Amygdala (tissue), 56 donors: Measurements from ENCODE around the gene DOK4.

ENCODE experiments used
- DNase-seq, 56 donors: peaks; one replicate each; lab custom pipeline; 2025; lab: John Stamatoyannopoulos, UW

Gene DOK4

DNA sequence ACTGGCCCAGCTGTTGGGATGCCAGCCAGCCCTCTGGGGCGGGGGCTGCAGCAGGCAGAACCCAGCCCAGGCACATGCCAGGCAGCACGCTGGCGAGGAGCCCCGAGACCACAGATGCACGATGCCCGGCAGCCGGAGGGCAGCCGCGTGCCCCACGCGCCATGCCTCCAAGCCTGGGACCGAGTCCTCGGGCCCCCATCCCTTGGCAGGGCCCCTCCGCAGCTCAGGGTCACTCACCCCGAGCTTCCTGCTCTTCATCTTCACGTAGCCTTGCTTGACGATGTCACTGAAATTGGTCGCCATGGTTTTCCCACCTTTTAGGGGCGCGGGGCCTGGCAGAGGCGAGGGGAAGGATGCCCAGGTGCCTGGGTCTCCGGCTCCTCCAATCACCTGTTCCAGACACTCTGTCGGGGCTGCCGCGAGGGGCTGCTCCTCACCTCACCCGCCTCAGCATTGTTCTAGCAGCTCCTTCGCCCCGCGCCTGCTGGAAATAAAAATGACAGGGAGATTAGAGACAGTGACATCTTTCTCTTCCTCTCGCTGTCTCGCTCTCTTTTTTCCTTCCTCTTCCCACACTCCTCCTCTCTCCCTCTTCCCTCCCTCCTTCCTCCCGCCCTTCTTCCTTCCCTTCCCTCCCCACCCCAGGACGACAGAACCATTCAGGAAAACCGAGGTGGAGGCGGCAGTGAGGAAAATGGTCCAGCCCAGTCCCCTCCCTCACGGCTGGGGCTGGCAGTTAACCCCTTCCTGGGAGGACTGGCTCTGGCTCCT lies 6.9 kb downstream of the DOK4 start:
- DNase-seq = peak in 39 of 56 donors; percentile 11 to 69 (median 36)

DNA sequence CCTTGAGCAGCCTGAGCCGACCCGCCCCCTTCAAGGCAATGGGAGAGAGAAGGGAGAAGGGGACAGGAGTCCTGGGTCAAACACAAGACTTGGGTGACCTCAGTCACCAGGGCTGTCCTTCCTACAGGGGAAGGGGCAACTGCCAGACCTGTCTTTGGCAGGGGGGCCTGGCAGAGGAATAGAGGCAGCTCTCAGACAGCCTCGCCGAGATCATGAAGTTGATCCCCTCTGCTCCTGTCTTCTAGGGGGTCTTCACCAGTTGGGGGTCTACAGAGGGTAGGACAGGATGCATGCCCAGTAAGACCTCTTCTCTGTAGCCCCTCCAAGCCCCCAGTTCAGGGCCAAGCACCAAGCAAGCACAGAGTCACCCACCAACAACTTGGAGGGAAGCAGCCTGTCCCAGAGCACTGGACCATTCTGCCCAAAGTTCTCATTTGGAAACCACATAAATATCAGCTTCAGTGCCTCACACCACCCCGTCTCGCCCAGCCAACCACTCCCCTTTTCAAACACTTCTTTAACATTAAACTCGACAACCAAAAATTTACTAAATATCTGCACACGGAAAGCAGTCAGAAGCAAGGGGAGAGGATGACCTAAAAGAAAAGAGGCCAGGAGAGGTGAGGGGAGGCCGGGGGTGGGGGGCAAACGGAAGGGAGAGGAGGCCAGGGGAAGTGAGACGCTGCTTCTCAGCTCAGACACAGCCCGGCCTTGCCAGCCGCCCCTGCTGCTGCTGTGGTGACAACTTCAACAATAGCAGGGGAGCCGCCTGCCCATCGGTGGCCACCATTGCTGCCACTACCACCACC lies 7.7 kb downstream of the DOK4 start:
- peak in 1 of 56 donors; percentile 18 for DNase-seq

- DNase-seq = peak in 1 of 56 donors; percentile 15
Observed at GRCh38 chr16:57477531-57478202, 8.6 kb downstream of the DOK4 start.

GRCh38 chr16:57476546-57477410 lies 9.5 kb downstream of the DOK4 start:
- DNase-seq = no peak

GRCh38 chr16:57475711-57476339 lies 10.5 kb downstream of the DOK4 start:
- DNase-seq = no peak

GRCh38 chr16:57474671-57475661 lies 11.3 kb downstream of the DOK4 start:
- no peak for DNase-seq

- no peak for DNase-seq
Observed at GRCh38 chr16:57473906-57474305, 12.4 kb downstream of the DOK4 start.

DNA sequence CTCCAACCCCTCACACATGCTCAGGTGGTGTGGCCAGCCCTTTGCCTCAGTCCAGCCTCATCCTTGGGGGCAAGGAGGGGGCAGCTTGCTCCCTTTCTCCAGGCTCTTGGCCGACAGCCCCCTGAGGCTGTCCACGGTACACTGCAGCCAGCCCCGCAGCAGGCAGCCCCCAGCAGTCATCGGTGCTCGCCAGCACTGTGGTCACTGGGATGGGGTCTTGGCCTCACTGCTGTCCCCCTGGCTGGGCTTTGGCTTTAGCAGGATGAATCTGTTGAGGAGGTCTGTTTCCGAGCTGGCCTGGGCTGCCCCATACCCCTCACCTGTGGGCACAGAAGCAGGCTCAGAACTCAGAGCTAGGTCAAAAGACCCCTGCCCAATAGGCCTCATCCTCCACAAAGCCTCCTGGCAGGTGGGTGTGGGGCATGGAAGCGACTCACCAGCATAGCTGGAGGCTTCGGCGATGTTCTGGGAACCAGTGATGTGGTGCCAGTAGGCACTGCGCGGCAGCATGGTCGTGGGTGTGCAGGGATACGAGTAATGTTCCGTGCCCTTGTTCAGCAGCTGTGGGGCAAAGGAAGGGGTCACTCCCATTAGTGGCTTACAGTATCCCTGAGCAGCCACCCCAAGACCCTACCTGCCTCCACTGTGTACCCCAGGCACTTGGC lies 13.0 kb downstream of the DOK4 start:
- DNase-seq = peak in 1 of 56 donors; percentile 25

GRCh38 chr16:57472665-57473060 lies 13.6 kb downstream of the DOK4 start:
- DNase-seq = no peak

DNA sequence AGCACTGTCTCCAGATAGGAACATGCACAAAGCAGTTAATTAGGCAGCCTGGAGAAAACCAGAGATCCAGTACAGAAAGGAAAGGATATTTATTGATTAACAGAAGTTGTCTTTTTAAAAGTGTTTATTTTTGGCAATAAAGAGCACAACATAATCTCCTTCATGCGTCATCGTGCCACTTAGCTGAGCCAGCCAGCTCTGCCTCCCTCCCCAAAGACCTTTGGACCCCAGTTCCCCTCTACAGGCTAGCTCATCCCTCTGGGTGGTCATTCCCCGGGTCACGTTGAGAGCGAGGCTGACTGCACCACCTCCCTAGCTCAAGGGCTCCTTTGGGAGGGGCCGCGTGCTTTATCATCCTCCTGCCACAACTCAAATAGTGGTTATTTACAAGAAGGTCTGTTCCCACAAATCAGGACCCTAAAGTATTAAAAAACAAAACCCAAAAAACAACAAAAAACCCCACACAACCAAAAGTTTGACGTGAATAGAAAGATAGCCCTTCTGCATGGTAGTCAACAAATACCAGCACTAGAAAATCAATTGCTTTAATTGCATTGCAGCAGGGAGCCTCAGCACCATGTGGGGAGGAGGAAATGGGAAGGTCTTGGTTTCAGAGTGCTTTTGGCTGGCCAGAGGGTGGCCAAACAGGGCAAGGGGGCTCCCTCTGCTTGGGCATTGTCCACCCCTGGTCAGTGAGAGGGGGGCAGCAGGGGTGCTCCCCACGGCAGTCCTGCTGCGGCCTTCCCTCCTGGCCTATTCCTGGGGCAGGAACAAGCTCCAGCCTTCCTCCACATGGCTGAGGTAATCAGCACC lies 14.2 kb downstream of the DOK4 start:
- no peak for DNase-seq

GRCh38 chr16:57471209-57471608 lies 15.1 kb downstream of the DOK4 start:
- DNase-seq = no peak

- peak in 2 of 56 donors; percentile 9 to 30 for DNase-seq
Observed at GRCh38 chr16:57470711-57471110, 15.6 kb downstream of the DOK4 start.

- no peak for DNase-seq
Observed at GRCh38 chr16:57469917-57470470, 16.3 kb downstream of the DOK4 start.

DNA sequence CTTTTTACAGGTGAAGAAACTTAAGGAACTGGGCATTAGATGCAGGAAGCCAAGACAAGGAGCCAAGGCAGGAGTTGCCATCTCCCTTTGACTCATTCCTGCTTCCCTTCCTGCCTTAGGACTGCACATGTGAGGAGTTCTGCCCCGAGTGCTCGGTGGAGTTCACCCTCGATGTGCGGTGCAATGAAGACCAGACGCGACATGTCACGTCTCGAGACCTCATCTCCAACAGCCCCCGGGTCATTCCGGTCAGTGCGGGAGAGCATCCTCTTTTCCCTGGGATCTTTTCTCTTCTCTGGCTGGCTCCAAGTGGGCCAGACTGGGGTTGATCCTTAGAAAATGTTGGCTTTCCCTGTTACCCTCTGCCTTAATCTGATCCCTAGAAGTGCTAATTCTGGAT lies 17.2 kb downstream of the DOK4 start:
- DNase-seq = no peak

DNA sequence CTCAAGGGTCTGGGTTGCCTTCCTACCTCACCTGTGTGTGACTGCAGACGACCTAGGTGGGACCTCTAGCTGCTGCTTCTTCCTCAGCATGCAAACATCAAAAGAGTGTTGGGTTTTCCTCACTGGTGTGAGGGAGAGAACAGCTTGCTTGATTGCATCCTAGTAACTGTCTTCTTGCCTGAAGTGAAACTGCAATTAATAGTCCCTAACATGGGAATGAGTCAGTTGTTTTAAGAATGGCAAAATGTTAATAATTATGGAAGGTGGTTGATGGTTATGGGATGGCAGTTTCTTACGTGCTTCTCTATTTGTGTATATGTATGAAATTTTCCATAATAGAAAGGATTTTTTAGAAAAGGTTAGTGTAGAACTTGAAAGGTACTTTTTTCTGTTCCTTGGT lies 17.9 kb downstream of the DOK4 start:
- no peak for DNase-seq

DNA sequence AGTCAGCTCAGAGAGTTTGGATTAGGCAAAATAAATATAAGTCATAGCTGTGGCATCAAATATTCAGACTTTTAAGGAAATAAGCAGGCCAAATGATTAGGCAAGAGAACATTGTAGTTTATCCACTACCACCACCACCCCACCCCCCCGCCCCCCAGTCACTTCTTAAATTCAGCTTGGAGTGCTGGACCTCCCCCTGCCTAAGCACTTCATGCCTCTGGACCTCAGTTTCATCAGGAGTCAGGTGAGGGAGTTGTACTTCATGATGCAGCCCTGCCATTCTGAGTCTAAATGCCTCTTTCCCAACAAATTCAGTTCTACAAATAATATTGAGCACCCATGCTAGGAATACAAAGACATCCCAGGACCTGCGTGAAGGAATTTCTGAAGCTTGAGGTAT lies 21.8 kb downstream of the DOK4 start:
- no peak for DNase-seq

GRCh38 chr16:57462978-57463362 lies 23.3 kb downstream of the DOK4 start:
- DNase-seq = no peak
